ENCODE results near the gene GUCY1A1. TPM values are rescaled to one million over a fixed set of nuclear protein-coding genes. Genes with fewer than 3 reads are reported as not detected.

GUCY1A1 gene
- total and polyA plus RNA-seq, 11 donors = 7.7 to 103 (median 63.6) TPM

DNA sequence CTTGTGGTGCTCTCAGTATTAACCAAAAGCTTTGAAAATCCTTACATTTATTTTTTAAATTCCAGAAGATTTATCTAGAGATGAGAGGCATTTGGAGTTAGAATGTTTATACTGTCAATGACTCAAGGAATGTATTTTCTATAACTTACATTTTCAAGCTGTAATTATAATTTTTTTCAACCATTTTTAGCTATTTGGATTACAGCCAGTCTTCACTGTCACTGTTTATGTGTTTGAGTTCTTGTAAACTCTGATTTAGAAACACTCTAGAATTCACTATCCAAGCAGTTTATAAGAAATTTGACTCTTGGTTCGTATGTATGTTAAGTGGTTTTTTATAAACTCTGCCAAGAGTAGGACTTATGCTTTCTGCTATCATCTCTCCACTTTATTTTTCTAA, 36.7 kb upstream of the GUCY1A1 start:
- ATAC-seq = no peak

DNA sequence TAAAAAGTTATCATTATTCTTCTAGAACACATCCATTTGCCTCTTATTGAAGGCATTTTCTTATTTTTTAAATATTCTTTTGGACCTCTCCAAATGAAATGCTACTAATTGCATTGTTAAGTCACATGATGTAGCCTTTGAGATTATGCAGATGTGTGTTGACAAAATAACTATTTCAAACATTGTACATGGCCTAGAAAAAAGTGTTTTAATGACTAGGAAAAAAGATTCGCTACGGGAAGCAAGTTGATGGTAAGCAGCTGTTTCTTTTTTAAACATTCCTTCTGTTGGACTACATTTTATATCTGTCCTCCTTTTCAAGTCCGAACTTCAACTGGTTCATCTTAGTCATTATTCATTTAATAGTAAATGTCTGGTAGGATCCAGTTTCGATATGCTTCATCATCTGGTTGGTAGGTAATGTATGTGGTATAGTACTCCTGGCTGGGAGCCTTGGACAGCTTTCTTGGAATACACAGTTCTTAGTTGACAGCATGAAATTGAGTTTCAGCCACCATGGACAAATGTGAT, 34.3 kb upstream of the GUCY1A1 start:
- WGBS, 4 donors = 70 to 79% (median 76%) methylated on average over 4 of the region's 4 CpGs

More for the DNA sequence above, 36.7 kb upstream of the GUCY1A1 start:
- Histone ChIP-seq H3K27me3 (no peaks in the 10 kb centered on the region), H3K4me1 (peaks cover 0 to 11% (median 2%) of the 10 kb centered on the region in 12 donors), H3K36me3 (no peaks in the 10 kb centered on the region), H3K9me3 (no peaks in the 10 kb centered on the region), H3K4me3 (no peak overlapping the region), H3K27ac (no peak overlapping the region)
- TF ChIP-seq, protein P1, sequence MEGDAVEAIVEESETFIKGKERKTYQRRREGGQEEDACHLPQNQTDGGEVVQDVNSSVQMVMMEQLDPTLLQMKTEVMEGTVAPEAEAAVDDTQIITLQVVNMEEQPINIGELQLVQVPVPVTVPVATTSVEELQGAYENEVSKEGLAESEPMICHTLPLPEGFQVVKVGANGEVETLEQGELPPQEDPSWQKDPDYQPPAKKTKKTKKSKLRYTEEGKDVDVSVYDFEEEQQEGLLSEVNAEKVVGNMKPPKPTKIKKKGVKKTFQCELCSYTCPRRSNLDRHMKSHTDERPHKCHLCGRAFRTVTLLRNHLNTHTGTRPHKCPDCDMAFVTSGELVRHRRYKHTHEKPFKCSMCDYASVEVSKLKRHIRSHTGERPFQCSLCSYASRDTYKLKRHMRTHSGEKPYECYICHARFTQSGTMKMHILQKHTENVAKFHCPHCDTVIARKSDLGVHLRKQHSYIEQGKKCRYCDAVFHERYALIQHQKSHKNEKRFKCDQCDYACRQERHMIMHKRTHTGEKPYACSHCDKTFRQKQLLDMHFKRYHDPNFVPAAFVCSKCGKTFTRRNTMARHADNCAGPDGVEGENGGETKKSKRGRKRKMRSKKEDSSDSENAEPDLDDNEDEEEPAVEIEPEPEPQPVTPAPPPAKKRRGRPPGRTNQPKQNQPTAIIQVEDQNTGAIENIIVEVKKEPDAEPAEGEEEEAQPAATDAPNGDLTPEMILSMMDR (IDR thresholded peaks at IDR 0.05) = no peak
- no peak for TF ChIP-seq POLR2A (IDR thresholded peaks at IDR 0.05)
- WGBS, 4 donors = 73 to 87% (median 81%) methylated on average over 1 of the region's 1 CpG
- intact Hi-C loops (cut with DNase I) = no loop called here
- no peak for DNase-seq

GRCh38 chr4:155638195-155638965, 28.3 kb upstream of the GUCY1A1 start:
- H3K27me3 ChIP-seq = no peaks in the 10 kb centered on the region
- H3K9me3 ChIP-seq = no peaks in the 10 kb centered on the region
- ATAC-seq (no peak), DNase-seq (no peak)
- WGBS, 4 donors = 82 to 91% (median 89%) methylated on average over 5 of the region's 5 CpGs
- intact Hi-C loops (cut with DNase I) = no loop called here
- no peak overlapping the region for H3K4me3 ChIP-seq
- H3K36me3 ChIP-seq = no peaks in the 10 kb centered on the region
- peaks cover 0 to 31% (median 0%) of the 10 kb centered on the region in 12 donors for H3K4me1 ChIP-seq
- TF ChIP-seq, protein P1 (IDR thresholded peaks at IDR 0.05) = no peak
- no peak for TF ChIP-seq POLR2A (IDR thresholded peaks at IDR 0.05)
- H3K27ac ChIP-seq = no peak overlapping the region

More for the DNA sequence above, 34.3 kb upstream of the GUCY1A1 start:
- DNase-seq (no peak), ATAC-seq (no peak)
- peaks cover 0 to 11% (median 2%) of the 10 kb centered on the region in 12 donors for H3K4me1 ChIP-seq
- no peak overlapping the region for H3K4me3 ChIP-seq
- H3K36me3 ChIP-seq = no peaks in the 10 kb centered on the region
- no peaks in the 10 kb centered on the region for H3K27me3 ChIP-seq
- intact Hi-C loops (cut with DNase I) = no loop called here
- peak overlapping the region in 1 of 12 donors; percentile 20 for H3K27ac ChIP-seq
- H3K9me3 ChIP-seq = no peaks in the 10 kb centered on the region
- TF ChIP-seq POLR2A (IDR thresholded peaks at IDR 0.05) = no peak
- TF ChIP-seq, protein P1 (IDR thresholded peaks at IDR 0.05) = no peak

GRCh38 chr4:155639704-155640523, 26.7 kb upstream of the GUCY1A1 start:
- Histone ChIP-seq H3K4me1 (peaks cover 0 to 31% (median 0%) of the 10 kb centered on the region in 12 donors), H3K36me3 (no peaks in the 10 kb centered on the region), H3K27me3 (no peaks in the 10 kb centered on the region), H3K27ac (peak overlapping the region in 1 of 12 donors; percentile 57), H3K4me3 (peak overlapping the region in 1 of 12 donors; percentile 15), H3K9me3 (no peaks in the 10 kb centered on the region)
- intact Hi-C loops (cut with DNase I) = no loop called here
- peak in 2 of 4 donors; percentile 9 to 14 for ATAC-seq
- 16 to 77% (median 63%) methylated on average over 3 of the region's 3 CpGs for WGBS, 4 donors
- TF ChIP-seq, protein P1 (IDR thresholded peaks at IDR 0.05) = no peak
- no peak for TF ChIP-seq POLR2A (IDR thresholded peaks at IDR 0.05)
- no peak for DNase-seq
